KMS-11 (cell line): Measurements from ENCODE around the gene GIGYF2.

Experiments used
- H2AFZ ChIP-seq: fragments of 200-600 bp; sonication (generic); 2 replicates; pipeline ENCODE4 v1.6.1; 2016; ENCODE audit warnings: antibody characterized with exemption, mixed run types, low read depth
- H3K27ac ChIP-seq: fragments of 200-600 bp; sonication (generic); 2 replicates; pipeline ENCODE4 v1.6.1; 2016; ENCODE audit warnings: mild to moderate bottlenecking, mixed run types
- H3K27me3 ChIP-seq: fragments of 200-600 bp; sonication (generic); 2 replicates; pipeline ENCODE4 v1.6.1; 2017; ENCODE audit warnings: mild to moderate bottlenecking, low read depth, mixed run types, moderate library complexity; ENCODE audit not compliant: insufficient read depth
- H3K36me3 ChIP-seq: fragments of 200-600 bp; sonication (generic); 2 replicates; pipeline ENCODE4 v1.6.1; 2017; ENCODE audit warnings: mild to moderate bottlenecking, mixed run types; ENCODE audit not compliant: insufficient read depth
- H3K4me1 ChIP-seq: fragments of 200-600 bp; sonication (generic); 2 replicates; pipeline ENCODE4 v1.6.1; 2016; ENCODE audit warnings: mild to moderate bottlenecking, low read depth, mixed run types; ENCODE audit not compliant: poor library complexity, severe bottlenecking
- H3K4me2 ChIP-seq: fragments of 200-600 bp; sonication (generic); 2 replicates; pipeline ENCODE4 v1.7.0; 2016; ENCODE audit warnings: mild to moderate bottlenecking, mixed run types
- H3K4me3 ChIP-seq: fragments of 200-600 bp; sonication (generic); IDR thresholded peaks from 2 replicates; pipeline ENCODE4 v1.6.1; 2017; ENCODE audit warnings: low read depth, low read length, mixed read lengths; ENCODE audit not compliant: insufficient read depth
- H3K79me2 ChIP-seq: fragments of 200-600 bp; sonication (generic); 2 replicates; pipeline ENCODE4 v1.6.1; 2016; ENCODE audit warnings: low read depth, mixed run types; ENCODE audit not compliant: insufficient read depth
- H3K9ac ChIP-seq: fragments of 200-600 bp; sonication (generic); 2 replicates; pipeline ENCODE4 v1.6.1; 2016; ENCODE audit warnings: mild to moderate bottlenecking, mixed run types
- H4K20me1 ChIP-seq: fragments of 200-600 bp; sonication (generic); 2 replicates; pipeline ENCODE4 v1.6.1; 2016; ENCODE audit warnings: mild to moderate bottlenecking, mixed run types; ENCODE audit not compliant: insufficient read depth
- CTCF ChIP-seq: fragments of 200-600 bp; sonication (generic); conservative IDR thresholded peaks from 2 replicates; pipeline ENCODE4 v1.6.1; 2017; ENCODE audit warnings: low read depth, mild to moderate bottlenecking, antibody characterized with exemption, low read length, moderate library complexity, mixed read lengths

The GIGYF2 gene

GRCh38 chr2:232875256-232876121 is 178.4 kb downstream of the GIGYF2 start:
- Histone ChIP-seq H3K4me1 (no peaks in the 10 kb centered on the region), H3K27ac (no peak overlapping the region), H3K79me2 (no peaks in the 10 kb centered on the region), H3K36me3 (no peaks in the 10 kb centered on the region), H3K27me3 (no peaks in the 10 kb centered on the region), H3K4me2 (peak overlapping the region; percentile 57; the same call in 1 of the 2 replicates), H4K20me1 (no peaks in the 10 kb centered on the region), H3K4me3 (no peak overlapping the region), H2AFZ (peak overlapping the region; percentile 30; the same call in 1 of the 2 replicates), H3K9ac (no peak overlapping the region)
- TF ChIP-seq CTCF, result no peak

- Histone ChIP-seq H3K9ac (no peak overlapping the region), H3K27ac (no peak overlapping the region), H3K4me3 (no peak overlapping the region), H3K4me2 (no peak overlapping the region), H3K36me3 (no peaks in the 10 kb centered on the region), H3K27me3 (no peaks in the 10 kb centered on the region), H2AFZ (peak overlapping the region; percentile 64), H3K4me1 (no peaks in the 10 kb centered on the region), H4K20me1 (no peaks in the 10 kb centered on the region), H3K79me2 (no peaks in the 10 kb centered on the region)
- TF ChIP-seq CTCF, result no peak
Observed at GRCh38 chr2:232876161-232876977, 179.2 kb downstream of the GIGYF2 start.

GRCh38 chr2:232876978-232877441 is 179.9 kb downstream of the GIGYF2 start:
- no peak for TF ChIP-seq CTCF
- Histone ChIP-seq H3K4me2 (no peak overlapping the region), H2AFZ (peak overlapping the region; percentile 64; the same call in 1 of the 2 replicates), H3K36me3 (no peaks in the 10 kb centered on the region), H4K20me1 (no peaks in the 10 kb centered on the region), H3K27me3 (no peaks in the 10 kb centered on the region), H3K9ac (no peak overlapping the region), H3K4me1 (no peaks in the 10 kb centered on the region), H3K79me2 (no peaks in the 10 kb centered on the region), H3K27ac (no peak overlapping the region), H3K4me3 (no peak overlapping the region)

- H4K20me1 ChIP-seq, result no peaks in the 10 kb centered on the region
- no peak for TF ChIP-seq CTCF
- no peak overlapping the region for H3K9ac ChIP-seq
- no peaks in the 10 kb centered on the region for H3K79me2 ChIP-seq
- H3K4me2 ChIP-seq, result no peak overlapping the region
- H3K4me3 ChIP-seq, result no peak overlapping the region
- H3K36me3 ChIP-seq, result no peaks in the 10 kb centered on the region
- no peak overlapping the region for H3K27ac ChIP-seq
- H3K4me1 ChIP-seq, result no peaks in the 10 kb centered on the region
- H2AFZ ChIP-seq, result no peak overlapping the region
- H3K27me3 ChIP-seq, result no peaks in the 10 kb centered on the region
Observed at GRCh38 chr2:232877940-232878511, 180.9 kb downstream of the GIGYF2 start.
